Neutrophil (primary cell): Measurements from ENCODE around the gene ACVR1.

Experiments used
- H3K27ac ChIP-seq: fragments of 200-600 bp; sonication (generic); 2 replicates; pipeline ENCODE4 v1.5.1; 2016; ENCODE audit warnings: mild to moderate bottlenecking, moderate library complexity
- H3K27me3 ChIP-seq: fragments of 200-600 bp; sonication (generic); 2 replicates; pipeline ENCODE4 v1.6.0; 2016; ENCODE audit warnings: mild to moderate bottlenecking
- H3K36me3 ChIP-seq: fragments of 200-600 bp; sonication (generic); 2 replicates; pipeline ENCODE4 v1.5.1; 2017
- H3K4me1 ChIP-seq, 2 experiments: fragments of 200-600 bp in 1 of 2; sonication (generic) in 1 of 2; 1 replicate in 1 of 2; 2 replicates in 1 of 2; pipeline versions ENCODE4 v1.5.1 to v1.6.1; 2013 to 2016; ENCODE audit warnings: low read depth in 1 of 2, low read length in 1 of 2, mild to moderate bottlenecking in 1 of 2, moderate library complexity in 1 of 2; ENCODE audit not compliant: control insufficient read depth in 1 of 2, insufficient read depth in 1 of 2
- H3K4me3 ChIP-seq, 2 experiments: fragments of 200-600 bp in 1 of 2; sonication (generic) in 1 of 2; 1 replicate in 1 of 2; 2 replicates in 1 of 2; pipeline ENCODE4 v1.5.1; 2013 to 2016; ENCODE audit warnings: low read depth in 1 of 2, low read length in 1 of 2, mild to moderate bottlenecking in 1 of 2, moderate library complexity in 1 of 2
- H3K9me3 ChIP-seq: fragments of 200-600 bp; sonication (generic); 2 replicates; pipeline ENCODE4 v1.5.1; 2016
- TF ChIP-seq, protein P1 (sequence below): fragments of 200-600 bp; sonication (generic); IDR thresholded peaks from 2 replicates; pipeline ENCODE4 v1.5.1; 2016; ENCODE audit warnings: antibody characterized with exemption

ACVR1 gene

DNA sequence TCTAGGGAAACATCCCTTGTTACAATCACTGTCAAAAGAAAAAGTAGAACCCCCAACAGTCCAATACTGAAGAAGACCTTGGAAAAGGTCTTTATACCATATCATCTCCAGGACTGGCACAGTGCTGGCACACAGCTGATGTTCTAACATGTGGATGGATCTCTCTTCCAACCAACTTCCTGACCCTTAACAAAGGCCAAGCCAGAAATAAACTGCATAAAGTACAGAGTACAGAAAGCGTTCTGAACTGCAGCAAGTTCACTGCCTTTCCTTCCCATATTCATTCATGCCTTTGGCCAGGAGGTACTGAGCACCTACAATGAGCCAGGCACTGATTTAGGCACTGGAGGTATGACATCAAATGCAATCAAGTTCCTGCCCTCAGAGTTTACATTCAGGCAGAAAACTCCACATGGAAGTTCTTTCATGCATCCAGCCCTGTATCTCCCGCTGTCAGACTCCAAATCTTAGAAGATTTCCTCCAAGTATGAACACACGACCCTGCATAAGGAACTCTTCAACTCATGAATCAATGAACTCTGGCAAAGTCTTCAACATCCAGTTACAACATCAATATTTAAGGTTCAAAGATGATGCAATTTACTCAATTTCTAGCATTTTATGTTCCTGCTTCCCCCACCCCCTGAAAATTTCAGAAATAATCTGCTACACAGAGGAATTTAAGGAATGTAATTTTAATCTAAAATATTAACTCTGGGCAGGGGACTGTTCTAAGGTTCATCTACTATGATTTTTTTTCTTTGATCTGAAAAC lies 33.8 kb downstream of the ACVR1 start:
- H3K27ac ChIP-seq, result no peak overlapping the region
- TF ChIP-seq, protein P1, sequence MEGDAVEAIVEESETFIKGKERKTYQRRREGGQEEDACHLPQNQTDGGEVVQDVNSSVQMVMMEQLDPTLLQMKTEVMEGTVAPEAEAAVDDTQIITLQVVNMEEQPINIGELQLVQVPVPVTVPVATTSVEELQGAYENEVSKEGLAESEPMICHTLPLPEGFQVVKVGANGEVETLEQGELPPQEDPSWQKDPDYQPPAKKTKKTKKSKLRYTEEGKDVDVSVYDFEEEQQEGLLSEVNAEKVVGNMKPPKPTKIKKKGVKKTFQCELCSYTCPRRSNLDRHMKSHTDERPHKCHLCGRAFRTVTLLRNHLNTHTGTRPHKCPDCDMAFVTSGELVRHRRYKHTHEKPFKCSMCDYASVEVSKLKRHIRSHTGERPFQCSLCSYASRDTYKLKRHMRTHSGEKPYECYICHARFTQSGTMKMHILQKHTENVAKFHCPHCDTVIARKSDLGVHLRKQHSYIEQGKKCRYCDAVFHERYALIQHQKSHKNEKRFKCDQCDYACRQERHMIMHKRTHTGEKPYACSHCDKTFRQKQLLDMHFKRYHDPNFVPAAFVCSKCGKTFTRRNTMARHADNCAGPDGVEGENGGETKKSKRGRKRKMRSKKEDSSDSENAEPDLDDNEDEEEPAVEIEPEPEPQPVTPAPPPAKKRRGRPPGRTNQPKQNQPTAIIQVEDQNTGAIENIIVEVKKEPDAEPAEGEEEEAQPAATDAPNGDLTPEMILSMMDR, result no peak
- H3K4me1 ChIP-seq, result no peaks in the 10 kb centered on the region
- no peaks in the 10 kb centered on the region for H3K9me3 ChIP-seq
- H3K27me3 ChIP-seq, result peaks cover 36% of the 10 kb centered on the region
- no peaks in the 10 kb centered on the region for H3K36me3 ChIP-seq
- H3K4me3 ChIP-seq, result no peak overlapping the region

DNA sequence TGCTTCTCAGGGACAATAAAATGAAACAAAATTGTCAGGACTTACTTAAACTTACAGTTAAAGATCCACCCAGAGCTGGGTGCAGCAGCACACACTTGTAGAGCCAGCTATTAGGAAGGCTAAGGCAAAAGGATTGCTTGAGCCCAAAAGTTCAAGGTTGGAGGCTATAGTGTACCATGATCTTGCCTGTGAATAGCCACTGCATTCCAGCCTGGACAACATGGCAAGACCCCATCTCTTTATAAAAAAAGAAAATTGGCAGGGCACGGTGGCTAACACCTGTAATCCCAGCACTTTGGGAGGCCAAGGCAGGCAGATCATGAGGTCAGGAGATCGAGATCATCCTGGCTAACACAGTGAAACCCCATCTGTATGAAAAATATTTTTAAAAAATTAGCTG lies 34.6 kb downstream of the ACVR1 start:
- Histone ChIP-seq H3K36me3 (no peaks in the 10 kb centered on the region), H3K4me3 (no peak overlapping the region), H3K4me1 (no peaks in the 10 kb centered on the region), H3K27me3 (peaks cover 40% of the 10 kb centered on the region), H3K9me3 (no peaks in the 10 kb centered on the region), H3K27ac (no peak overlapping the region)
- TF ChIP-seq, protein P1, result no peak

DNA sequence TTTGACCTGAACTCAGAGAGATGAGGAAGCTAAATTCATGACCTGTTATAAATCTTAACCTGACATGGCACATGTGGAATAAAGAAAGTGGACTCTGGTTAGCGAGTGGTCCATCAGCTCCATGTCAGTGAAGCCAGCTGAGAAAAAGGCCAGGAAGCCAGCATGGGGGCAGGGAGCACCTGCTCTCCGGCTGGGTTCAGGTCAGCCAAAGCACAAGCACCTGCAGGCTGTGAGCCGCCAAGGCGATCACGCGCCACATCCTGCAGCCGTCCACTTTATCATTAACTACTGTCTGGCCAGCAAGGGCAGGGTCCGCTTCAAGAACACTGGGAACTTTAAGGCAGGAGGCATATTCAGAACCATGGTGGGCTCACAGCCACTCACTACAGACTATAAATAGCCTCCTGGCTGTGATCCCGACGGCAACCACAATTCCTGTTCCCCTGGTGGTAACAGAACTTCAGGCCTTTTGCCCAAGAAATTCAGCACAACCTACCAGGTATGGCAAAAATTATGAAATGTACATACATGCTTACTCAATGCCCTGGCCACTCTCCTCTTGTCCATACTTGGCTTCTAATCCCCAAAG lies 35.5 kb downstream of the ACVR1 start:
- Histone ChIP-seq H3K9me3 (no peaks in the 10 kb centered on the region), H3K4me3 (no peak overlapping the region), H3K27ac (no peak overlapping the region), H3K27me3 (peaks cover 40% of the 10 kb centered on the region), H3K4me1 (no peaks in the 10 kb centered on the region), H3K36me3 (no peaks in the 10 kb centered on the region)
- TF ChIP-seq, protein P1, result no peak

DNA sequence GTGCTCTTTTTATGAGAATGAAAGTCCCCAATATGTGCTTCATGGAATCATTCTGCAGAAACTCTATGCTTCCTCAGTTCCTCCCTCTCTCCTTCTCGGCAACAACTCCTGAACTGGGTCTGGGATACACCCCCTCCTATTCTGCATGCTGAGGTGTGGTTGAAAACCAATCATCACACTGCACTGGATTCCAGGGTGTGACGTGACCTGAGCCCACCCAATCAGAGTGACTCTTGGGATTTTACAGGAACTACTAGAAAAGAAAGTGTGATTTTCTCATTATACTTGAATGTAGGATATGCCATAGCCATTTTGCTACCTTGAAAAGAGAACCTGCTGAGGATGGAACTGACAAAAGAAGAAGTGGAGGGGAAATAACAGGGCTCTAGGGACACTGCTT lies 36.3 kb downstream of the ACVR1 start:
- Histone ChIP-seq H3K27me3 (peaks cover 40% of the 10 kb centered on the region), H3K4me1 (no peaks in the 10 kb centered on the region), H3K27ac (no peak overlapping the region), H3K36me3 (no peaks in the 10 kb centered on the region), H3K9me3 (no peaks in the 10 kb centered on the region), H3K4me3 (no peak overlapping the region)
- TF ChIP-seq, protein P1, result no peak

DNA sequence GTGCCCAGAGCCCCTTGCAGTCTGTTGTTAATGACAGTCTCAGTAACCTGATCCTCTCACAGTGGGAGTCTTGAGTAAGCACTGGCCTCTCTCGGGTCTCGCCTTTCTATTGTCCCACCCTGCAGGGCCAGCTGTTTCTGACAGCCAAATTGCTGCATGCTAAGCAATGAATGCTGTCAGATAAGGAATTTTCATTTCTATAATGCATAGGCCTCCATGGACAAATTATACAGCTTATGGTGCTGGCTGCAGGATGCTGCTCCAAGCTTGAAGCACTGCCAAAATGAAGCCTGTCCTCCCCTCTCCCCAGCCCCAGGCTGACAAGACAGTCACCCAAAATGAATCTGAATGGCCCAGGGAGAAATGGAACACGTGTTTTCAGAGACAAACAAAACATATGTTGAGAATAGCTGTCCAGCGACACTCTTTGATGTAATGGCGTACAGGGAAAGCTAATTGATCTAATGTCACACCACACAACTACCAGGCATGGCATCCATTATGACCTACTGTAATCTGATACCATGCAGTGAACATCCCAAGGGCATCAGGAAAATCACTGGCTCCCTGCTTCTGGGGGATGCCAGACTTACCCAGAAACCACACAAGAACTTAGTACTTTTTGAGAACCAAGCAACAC lies 36.8 kb downstream of the ACVR1 start:
- H3K4me1 ChIP-seq, result no peaks in the 10 kb centered on the region
- H3K27ac ChIP-seq, result no peak overlapping the region
- peaks cover 40% of the 10 kb centered on the region for H3K27me3 ChIP-seq
- H3K4me3 ChIP-seq, result no peak overlapping the region
- H3K9me3 ChIP-seq, result no peaks in the 10 kb centered on the region
- TF ChIP-seq, protein P1, result no peak
- H3K36me3 ChIP-seq, result no peaks in the 10 kb centered on the region
